ENCODE measurements around the gene ITGA11.

Gene ITGA11

DNA sequence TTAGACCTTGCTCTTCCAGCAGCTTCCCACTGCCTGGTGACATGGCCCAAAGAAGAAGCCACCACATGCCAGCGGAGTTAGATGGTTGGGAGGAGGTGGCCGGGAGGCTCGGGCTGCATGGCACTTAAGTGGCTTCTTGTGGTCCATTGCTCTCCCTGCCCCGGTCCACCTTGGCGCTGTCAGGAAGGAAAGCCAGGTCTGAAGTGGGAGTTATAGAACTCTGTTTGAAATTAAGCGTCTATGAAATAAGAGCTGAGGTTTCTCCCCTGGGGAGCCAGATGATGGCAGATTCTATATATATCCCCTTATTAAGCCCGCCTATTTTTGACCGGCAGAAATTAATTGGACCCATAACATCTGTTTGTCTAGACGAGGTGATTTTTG is 61.2 kb downstream of the ITGA11 start:
- TF ChIP-seq, protein P1, sequence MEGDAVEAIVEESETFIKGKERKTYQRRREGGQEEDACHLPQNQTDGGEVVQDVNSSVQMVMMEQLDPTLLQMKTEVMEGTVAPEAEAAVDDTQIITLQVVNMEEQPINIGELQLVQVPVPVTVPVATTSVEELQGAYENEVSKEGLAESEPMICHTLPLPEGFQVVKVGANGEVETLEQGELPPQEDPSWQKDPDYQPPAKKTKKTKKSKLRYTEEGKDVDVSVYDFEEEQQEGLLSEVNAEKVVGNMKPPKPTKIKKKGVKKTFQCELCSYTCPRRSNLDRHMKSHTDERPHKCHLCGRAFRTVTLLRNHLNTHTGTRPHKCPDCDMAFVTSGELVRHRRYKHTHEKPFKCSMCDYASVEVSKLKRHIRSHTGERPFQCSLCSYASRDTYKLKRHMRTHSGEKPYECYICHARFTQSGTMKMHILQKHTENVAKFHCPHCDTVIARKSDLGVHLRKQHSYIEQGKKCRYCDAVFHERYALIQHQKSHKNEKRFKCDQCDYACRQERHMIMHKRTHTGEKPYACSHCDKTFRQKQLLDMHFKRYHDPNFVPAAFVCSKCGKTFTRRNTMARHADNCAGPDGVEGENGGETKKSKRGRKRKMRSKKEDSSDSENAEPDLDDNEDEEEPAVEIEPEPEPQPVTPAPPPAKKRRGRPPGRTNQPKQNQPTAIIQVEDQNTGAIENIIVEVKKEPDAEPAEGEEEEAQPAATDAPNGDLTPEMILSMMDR (conservative IDR thresholded peaks at IDR 0.05; ENCODE audit: low read depth) = no peak
- CTCF ChIA-PET = interaction anchor here (0.7 kb wide), 1 partner anchor 1857 kb away, joined by 3 read pairs; no protein-coding TSS in a partner anchor
- POLR2A ChIA-PET (ENCODE audit: low non-redundant PET) = no interaction called here
- no peak overlapping the region for H3K27ac ChIP-seq
- DNase-seq (ENCODE audit: low spot score) = no peak

DNA sequence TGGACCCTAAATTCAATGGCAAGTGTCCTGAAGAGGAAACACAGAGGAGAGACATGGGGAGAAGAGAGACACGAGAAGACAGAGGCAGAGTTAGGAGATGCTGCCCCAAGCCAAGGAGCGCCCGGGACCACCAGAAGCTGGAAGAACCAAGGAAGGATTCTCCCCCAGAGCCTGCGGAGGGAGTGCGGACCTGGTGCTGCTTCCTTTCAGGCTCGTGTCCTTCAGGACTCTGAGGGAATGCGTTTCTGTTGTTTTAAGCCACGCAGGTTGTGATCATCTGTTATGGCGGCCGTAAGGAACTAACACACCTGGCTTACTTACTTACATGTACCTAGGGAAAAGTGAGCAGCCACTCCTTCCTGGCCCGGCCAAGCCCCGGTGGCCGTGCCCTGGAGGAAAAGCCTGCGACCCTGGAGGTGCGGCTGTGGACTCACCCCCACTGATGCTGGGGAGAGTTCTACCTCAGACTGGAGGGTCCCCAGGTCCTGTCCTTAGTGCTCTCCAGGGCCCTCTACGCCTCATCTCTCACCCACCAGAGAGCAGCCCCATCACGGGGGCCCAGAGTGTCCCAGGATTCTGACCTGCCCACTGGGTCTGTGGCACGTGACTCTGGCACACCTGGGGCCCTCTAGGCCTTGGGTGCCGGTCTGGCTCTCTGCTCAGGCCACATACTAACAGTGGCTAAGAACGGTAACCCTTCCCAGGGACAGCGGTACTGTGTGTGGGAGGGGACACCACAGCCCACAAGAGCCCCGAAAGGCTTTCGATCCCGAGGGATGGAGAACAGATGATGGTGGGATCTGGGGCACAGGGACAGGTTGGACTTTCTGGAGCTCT is 61.8 kb downstream of the ITGA11 start:
- ChIA-PET CTCF (interaction anchor here (0.7 kb wide), 1 partner anchor 104 kb away, joined by 3 read pairs; no protein-coding TSS in a partner anchor), POLR2A (ENCODE audit: low non-redundant PET) (no interaction called here)
- TF ChIP-seq, protein P1 (conservative IDR thresholded peaks at IDR 0.05; ENCODE audit: low read depth) = no peak
- no peak overlapping the region for H3K27ac ChIP-seq
- DNase-seq (ENCODE audit: low spot score) = no peak

DNA sequence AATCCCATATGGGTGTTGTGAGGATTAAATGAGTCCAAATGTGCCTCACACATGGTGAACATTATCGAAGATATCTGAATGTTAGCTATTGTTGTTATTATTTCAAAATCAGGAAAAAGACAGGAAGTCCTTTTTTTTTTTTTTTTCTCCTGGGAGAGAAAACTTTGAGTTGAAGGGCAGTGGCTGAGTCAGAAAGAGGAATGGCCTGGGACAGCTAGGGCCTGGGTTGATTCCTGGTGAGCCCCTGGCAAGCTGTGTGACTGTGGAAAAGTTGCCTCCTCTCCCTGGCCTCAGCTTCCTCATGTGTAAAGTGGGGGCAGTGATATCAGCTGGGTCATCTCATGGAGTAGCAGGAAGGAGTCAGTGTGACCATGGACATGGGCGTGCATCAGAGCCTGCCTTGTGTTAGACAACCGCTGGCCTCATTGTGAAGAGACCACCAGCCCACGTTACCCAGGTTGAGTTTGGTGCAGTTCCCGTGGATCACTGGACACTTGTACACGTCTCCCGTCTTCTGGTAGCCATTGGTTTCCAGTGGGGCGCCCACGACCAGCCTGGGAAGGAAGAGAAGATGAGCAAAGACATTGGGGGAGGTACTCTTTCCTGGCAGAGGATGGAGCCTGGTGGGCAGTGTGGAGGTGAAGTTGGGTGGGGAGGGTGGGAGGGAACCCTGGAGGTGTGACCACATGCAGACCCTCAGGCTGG is 63.1 kb downstream of the ITGA11 start:
- TF ChIP-seq, protein P1 (conservative IDR thresholded peaks at IDR 0.05; ENCODE audit: low read depth) = no peak
- ChIA-PET CTCF (interaction anchor here (0.7 kb wide), 1 partner anchor 82 kb away, joined by 3 read pairs; no protein-coding TSS in a partner anchor), POLR2A (ENCODE audit: low non-redundant PET) (no interaction called here)
- DNase-seq (ENCODE audit: low spot score) = no peak
- H3K27ac ChIP-seq = no peak overlapping the region

DNA sequence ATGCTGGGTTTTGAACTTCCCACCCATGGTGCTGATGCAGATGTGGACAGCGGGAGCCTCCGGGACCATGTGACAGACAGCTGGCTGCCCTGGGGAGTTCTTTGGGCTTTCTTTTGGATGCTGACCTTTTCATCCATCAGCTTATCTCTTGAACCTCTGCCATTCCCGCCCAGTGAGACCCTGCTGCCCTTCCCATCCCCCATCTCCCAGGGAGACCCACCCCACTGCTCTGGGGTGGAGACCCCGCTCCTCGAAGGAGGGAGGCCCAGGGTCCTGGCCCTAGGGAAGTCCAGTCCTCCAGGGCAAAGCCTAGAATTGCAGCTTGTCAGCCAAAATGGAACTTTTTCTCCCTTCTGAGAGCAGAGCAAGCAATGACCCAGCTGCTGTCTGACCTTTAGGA is 64.0 kb downstream of the ITGA11 start:
- TF ChIP-seq, protein P1 (conservative IDR thresholded peaks at IDR 0.05; ENCODE audit: low read depth) = no peak
- ChIA-PET CTCF (interaction anchor here (0.7 kb wide), 1 partner anchor 83 kb away, joined by 3 read pairs; no protein-coding TSS in a partner anchor), POLR2A (ENCODE audit: low non-redundant PET) (no interaction called here)
- DNase-seq (ENCODE audit: low spot score) = no peak
- no peak overlapping the region for H3K27ac ChIP-seq

DNA sequence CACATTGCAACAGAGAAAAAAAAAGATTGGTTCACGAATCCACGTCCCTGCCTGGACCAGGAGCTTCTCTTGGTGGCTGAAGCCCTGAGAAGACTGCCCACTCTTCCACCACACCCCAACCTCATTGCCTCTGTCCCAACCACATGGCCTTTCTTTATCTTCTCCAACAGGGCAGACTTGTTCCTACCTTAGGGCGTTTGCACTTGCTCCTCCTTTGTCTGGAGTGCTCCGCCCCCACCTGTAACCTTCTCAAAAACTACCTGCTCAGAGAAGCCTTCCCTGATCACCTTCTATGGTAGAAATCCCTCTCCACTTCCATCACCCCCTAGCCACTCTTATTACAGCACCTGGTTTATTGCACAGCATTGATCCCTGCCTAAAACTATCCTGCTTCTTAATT is 64.7 kb downstream of the ITGA11 start:
- DNase-seq (ENCODE audit: low spot score) = no peak
- POLR2A ChIA-PET (ENCODE audit: low non-redundant PET) = no interaction called here
- TF ChIP-seq, protein P1 (conservative IDR thresholded peaks at IDR 0.05; ENCODE audit: low read depth) = no peak
- CTCF ChIA-PET = interaction anchor here (0.6 to 0.7 kb wide), 2 partner anchors 121 to 358 kb away, joined by 3 read pairs; no protein-coding TSS in a partner anchor
- no peak overlapping the region for H3K27ac ChIP-seq

DNA sequence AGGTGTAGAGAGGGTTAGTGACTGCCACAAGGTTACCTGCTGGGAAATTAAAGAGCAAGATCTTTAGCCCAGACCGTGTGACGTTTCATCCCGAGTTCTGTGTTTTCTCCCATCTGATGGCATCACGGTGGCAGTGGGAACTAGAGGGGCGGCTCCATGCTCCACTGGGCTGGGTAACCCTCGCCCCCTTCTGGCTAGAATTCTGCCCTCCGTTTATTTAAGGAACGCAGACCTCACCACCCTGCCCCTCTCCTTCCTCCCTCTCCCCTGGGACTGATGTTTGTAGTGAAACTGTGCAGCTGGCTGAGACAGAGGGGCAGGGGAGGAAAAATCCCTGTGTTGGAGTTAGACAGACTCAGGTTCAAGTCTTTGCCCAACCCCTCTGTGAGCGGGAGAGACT is 65.6 kb downstream of the ITGA11 start:
- ChIA-PET POLR2A (ENCODE audit: low non-redundant PET) (no interaction called here), CTCF (no interaction called here)
- DNase-seq (ENCODE audit: low spot score) = no peak
- TF ChIP-seq, protein P1 (conservative IDR thresholded peaks at IDR 0.05; ENCODE audit: low read depth) = no peak
- H3K27ac ChIP-seq = no peak overlapping the region

Measured in RWPE1 (cell line).